HepG2 (cell line): ENCODE results near the gene LRRC3. TPM values are rescaled to one million over a fixed set of nuclear protein-coding genes. Genes with fewer than 3 reads are reported as not detected.

ENCODE experiments used
- AHDC1 ChIP-seq: sonication (generic); formaldehyde crosslinking; IDR thresholded peaks from 2 replicates; pipeline ENCODE4 v1.5.1; 2020; ENCODE audit warnings: mild to moderate bottlenecking, missing genetic modification reagents, borderline replicate concordance
- CTCF ChIP-seq: sonication (generic); formaldehyde crosslinking; IDR thresholded peaks from 2 replicates; pipeline ENCODE4 v1.5.0; 2020; ENCODE audit warnings: mild to moderate bottlenecking, missing genetic modification reagents, moderate library complexity
- ERF ChIP-seq: IDR thresholded peaks from 2 replicates; pipeline ENCODE4 v1.6.1; 2018; ENCODE audit warnings: missing biosample characterization, missing genetic modification reagents
- FOXP1 ChIP-seq, 2 experiments: fragments of 450-650 bp in 1 of 2; IDR thresholded peaks; 2 replicates each; pipeline ENCODE4 v1.6.1; 2017 to 2018; ENCODE audit warnings: antibody characterized with exemption in 1 of 2
- HMGA1 ChIP-seq: sonication (generic); formaldehyde crosslinking; conservative IDR thresholded peaks from 2 replicates; pipeline ENCODE4 v1.4.0; 2020; ENCODE audit warnings: missing genetic modification reagents
- IKZF5 ChIP-seq: IDR thresholded peaks from 2 replicates; pipeline ENCODE4 v1.6.1; 2018; ENCODE audit warnings: missing genetic modification reagents, mild to moderate bottlenecking, missing compliant biosample characterization
- MIER2 ChIP-seq: IDR thresholded peaks from 2 replicates; pipeline ENCODE4 v1.6.1; 2016; ENCODE audit warnings: missing biosample characterization, missing genetic modification reagents
- SMC3 ChIP-seq: IDR thresholded peaks from 2 replicates; pipeline ENCODE4 v1.6.1; 2011; ENCODE audit warnings: low read length, improper control_type of control experiment
- ZNF253 ChIP-seq: sonication (generic); formaldehyde crosslinking; IDR thresholded peaks from 2 replicates; pipeline ENCODE4 v1.8.0; 2022; ENCODE audit warnings: mild to moderate bottlenecking, missing genetic modification reagents, borderline replicate concordance
- ZNF609 ChIP-seq: sonication (generic); formaldehyde crosslinking; IDR thresholded peaks from 2 replicates; pipeline ENCODE4 v1.4.0; 2020; ENCODE audit warnings: mild to moderate bottlenecking, missing genetic modification reagents, borderline replicate concordance
- ZNF687 ChIP-seq: sonication (generic); formaldehyde crosslinking; IDR thresholded peaks from 2 replicates; pipeline ENCODE4 v1.5.1; 2020; ENCODE audit warnings: mild to moderate bottlenecking, missing genetic modification reagents, moderate library complexity
- polyA plus RNA-seq, 8 experiments: library from polyadenylated mRNA; depleted of rRNA in 3 of 8; stranded (reverse) in 7 of 8; unstranded in 1 of 8; fragments of >200 nt; fragmentation: Illumina TruSeq in 4 of 8; extraction: Trizol in 4 of 8; gene quantifications; 2 replicates each; pipeline versions ENCODE4 v1.2.1 to v1.2.3, GENCODE V29; 2011 to 2016; ENCODE audit warnings: low read depth in 4 of 8, missing spikeins in 1 of 8, mixed read lengths in 1 of 8; ENCODE audit not compliant: insufficient read depth in 1 of 8
- total RNA-seq, 5 experiments: library from RNA; depleted of rRNA; stranded (reverse); fragments of >200 nt; fragmentation: Illumina TruSeq; extraction: Trizol; gene quantifications; 2 replicates each; pipeline ENCODE4 v1.2.3, GENCODE V29; 2016; ENCODE audit warnings: low read depth in 1 of 5

The LRRC3 gene
- total and polyA plus RNA-seq, 2 of the 13 experiments (the other 11 are each of a cell fraction or from before 2014, with no cell fraction given) = 4.8 to 16.5 TPM

GRCh38 chr21:44461464-44462001 is 6.2 kb downstream of the LRRC3 start (continued):
- no peak for TF ChIP-seq IKZF5 (CRISPR knock-in tag)
- peak; percentile 75 for TF ChIP-seq ZNF687 (CRISPR knock-in tag)
- TF ChIP-seq ERF = peak; percentile 41; the same call in 1 of the 2 replicates
- no peak for TF ChIP-seq MIER2
- no peak for TF ChIP-seq FOXP1 (IDR thresholded peaks at IDR 0.05)
- TF ChIP-seq FOXP1 (CRISPR knock-in tag; IDR thresholded peaks at IDR 0.05) = no peak
- TF ChIP-seq HMGA1 (CRISPR knock-in tag) = no peak
- peak; percentile 80 for TF ChIP-seq CTCF (CRISPR knock-in tag)
- no peak for TF ChIP-seq ZNF609 (CRISPR knock-in tag)
- TF ChIP-seq ZNF253 (CRISPR knock-in tag) = no peak
- no peak for TF ChIP-seq AHDC1 (CRISPR knock-in tag)
- peak; percentile 53 for TF ChIP-seq SMC3
